Measurements from ENCODE around the gene ATG10.

- no peak for TF ChIP-seq CTCF (IDR thresholded peaks at IDR 0.05)
- TF ChIP-seq EP300 (IDR thresholded peaks at IDR 0.05), result no peak
- no peak for TF ChIP-seq POLR2AphosphoS5 (IDR thresholded peaks at IDR 0.05)
Observed at GRCh38 chr5:82077496-82077895, 105.7 kb downstream of the ATG10 start.

All from gastroesophageal sphincter (tissue), 3 donors.